Measurements from ENCODE around the gene PRKCQ. TPM values are rescaled to one million over a fixed set of nuclear protein-coding genes. Genes with fewer than 3 reads are reported as not detected.

Gene PRKCQ
- total RNA-seq, 4 donors from 2014 or later, result 1.4 to 2.8 TPM; not detected in 2

DNA sequence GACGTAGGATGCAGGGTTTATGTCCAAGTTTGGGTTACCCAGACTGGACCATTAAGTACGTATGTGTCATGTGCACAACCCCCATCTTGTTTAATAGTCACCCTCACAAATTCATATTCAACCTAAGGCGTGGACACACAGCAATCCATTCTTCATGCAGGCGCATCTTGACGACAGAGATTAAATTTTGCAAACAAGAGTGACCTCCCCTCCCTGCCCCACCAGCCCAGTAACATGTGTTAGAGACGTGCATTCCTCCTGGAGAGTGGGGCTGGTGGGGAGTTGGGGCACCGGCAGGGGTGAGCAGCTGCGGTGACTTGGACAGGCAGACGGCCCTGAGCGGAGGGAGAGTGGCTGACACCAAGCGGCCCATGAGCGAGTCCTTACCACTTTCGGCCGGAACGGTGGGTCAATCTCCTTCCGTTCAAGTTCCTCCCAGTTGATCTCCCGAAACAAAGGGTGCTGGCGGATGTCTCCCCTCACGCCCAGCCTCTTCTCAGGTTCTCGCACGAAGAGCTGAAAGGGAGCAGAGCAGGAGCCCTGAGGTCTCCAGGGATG, 149.6 kb downstream of the PRKCQ start:
- TF ChIP-seq POLR2A (IDR thresholded peaks at IDR 0.05), result no peak
- TF ChIP-seq, protein P1, sequence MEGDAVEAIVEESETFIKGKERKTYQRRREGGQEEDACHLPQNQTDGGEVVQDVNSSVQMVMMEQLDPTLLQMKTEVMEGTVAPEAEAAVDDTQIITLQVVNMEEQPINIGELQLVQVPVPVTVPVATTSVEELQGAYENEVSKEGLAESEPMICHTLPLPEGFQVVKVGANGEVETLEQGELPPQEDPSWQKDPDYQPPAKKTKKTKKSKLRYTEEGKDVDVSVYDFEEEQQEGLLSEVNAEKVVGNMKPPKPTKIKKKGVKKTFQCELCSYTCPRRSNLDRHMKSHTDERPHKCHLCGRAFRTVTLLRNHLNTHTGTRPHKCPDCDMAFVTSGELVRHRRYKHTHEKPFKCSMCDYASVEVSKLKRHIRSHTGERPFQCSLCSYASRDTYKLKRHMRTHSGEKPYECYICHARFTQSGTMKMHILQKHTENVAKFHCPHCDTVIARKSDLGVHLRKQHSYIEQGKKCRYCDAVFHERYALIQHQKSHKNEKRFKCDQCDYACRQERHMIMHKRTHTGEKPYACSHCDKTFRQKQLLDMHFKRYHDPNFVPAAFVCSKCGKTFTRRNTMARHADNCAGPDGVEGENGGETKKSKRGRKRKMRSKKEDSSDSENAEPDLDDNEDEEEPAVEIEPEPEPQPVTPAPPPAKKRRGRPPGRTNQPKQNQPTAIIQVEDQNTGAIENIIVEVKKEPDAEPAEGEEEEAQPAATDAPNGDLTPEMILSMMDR (IDR thresholded peaks at IDR 0.05), result no peak
- intact Hi-C loops (cut with DNase I; ENCODE audit: low total_unique reads), result no loop called here

DNA sequence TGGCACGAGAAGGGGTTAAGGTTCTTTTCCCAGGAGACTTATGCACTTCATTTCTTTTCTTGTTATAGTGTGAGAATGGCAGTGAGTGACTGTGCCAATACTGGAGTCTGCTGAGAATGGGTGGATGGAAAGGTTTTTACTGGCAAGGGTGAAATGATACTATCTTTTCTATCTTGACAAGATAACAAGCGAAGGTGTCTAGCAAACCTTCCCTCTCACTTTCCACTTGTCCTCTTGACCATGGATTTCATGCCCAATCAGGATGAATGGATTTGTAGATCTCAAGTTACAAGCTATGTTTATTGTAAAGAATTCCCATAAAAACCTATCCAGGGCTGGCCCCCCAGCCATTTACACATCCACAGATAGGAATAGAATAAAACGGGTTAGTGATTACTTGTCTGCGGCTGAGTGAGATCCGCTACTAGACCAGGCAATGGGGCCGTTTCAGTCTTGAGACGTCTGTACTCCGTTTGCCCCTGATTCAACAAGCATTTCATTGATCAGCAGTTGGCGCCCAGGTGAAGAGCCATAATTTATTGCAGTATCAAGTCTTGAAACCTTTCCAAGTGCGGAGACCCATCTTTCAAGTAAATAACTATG, 152.6 kb downstream of the PRKCQ start:
- no peaks in the 10 kb centered on the region for H3K36me3 ChIP-seq
- intact Hi-C loops (cut with DNase I; ENCODE audit: low total_unique reads), result no loop called here
- TF ChIP-seq POLR2A (IDR thresholded peaks at IDR 0.05), result no peak
- TF ChIP-seq, protein P1 (IDR thresholded peaks at IDR 0.05), result no peak
- H3K27ac ChIP-seq, result no peak overlapping the region
- H3K9me3 ChIP-seq, result no peaks in the 10 kb centered on the region
- no peak for DNase-seq
- no peak overlapping the region for H3K4me3 ChIP-seq
- H3K27me3 ChIP-seq, result no peaks in the 10 kb centered on the region
- no peaks in the 10 kb centered on the region for H3K4me1 ChIP-seq

More for the DNA sequence above, 149.6 kb downstream of the PRKCQ start:
- Histone ChIP-seq H3K4me1 (no peaks in the 10 kb centered on the region), H3K9me3 (no peaks in the 10 kb centered on the region), H3K27ac (no peak overlapping the region), H3K36me3 (no peaks in the 10 kb centered on the region), H3K4me3 (no peak overlapping the region), H3K27me3 (no peaks in the 10 kb centered on the region)
- DNase-seq, result no peak

DNA sequence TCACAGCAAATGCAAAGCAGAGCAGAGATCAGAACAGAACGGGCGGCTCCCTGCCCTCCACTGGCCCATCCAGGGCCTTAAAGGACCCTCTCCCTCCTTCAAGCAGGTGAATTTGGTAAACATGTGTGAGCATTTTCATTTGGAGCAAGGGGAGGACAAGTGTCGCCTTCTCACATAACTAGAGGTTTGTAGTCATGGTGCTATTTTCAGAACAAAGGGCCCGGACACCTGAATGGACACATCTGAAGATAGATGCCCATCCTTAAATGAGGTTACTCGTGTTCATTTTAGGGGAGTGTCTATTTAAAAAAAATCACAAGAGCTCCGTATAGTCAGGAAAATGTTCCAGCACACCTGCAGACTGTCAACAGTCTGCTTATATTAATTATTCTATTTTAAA, 153.8 kb downstream of the PRKCQ start:
- Histone ChIP-seq H3K27ac (no peak overlapping the region), H3K9me3 (no peaks in the 10 kb centered on the region), H3K27me3 (no peaks in the 10 kb centered on the region), H3K4me1 (no peaks in the 10 kb centered on the region), H3K36me3 (no peaks in the 10 kb centered on the region), H3K4me3 (no peak overlapping the region)
- no peak for DNase-seq
- intact Hi-C loops (cut with DNase I; ENCODE audit: low total_unique reads), result no loop called here
- no peak for TF ChIP-seq POLR2A (IDR thresholded peaks at IDR 0.05)
- TF ChIP-seq, protein P1 (IDR thresholded peaks at IDR 0.05), result no peak

DNA sequence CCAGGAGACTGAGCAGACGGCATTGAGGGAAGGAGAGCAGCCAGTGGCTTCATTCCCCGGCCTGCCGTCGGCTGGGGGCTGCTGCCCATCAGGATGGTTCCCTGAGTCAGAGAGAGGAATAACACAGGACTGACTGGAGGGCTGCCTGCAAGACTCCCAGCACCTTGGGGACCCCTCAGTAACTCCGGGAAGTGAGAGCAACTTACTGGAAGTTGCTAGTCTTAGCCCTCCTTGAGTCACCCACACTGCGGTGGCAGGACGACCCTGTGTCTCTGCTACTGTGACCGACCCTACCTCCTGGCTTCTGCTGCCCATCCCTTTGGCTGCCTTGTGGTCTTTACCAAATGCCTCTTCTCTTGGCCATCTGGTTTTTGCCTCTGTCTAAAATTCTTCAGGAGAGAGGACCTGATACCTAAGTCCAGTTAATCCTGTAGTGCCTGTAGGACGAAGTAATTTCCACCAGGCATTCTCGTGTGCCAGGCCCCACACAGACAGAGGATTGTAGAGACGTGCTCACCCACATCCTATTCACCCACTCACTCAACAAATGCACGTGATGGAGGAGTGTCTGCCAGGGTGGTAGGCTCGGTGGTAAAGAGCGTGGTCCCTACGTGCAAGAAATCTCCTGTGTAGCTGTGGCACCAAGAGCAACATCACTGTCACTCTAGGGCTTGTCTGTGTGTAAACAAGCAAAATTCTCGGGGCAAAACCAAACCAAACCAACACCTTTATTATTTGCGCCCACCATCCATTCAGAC, 156.5 kb downstream of the PRKCQ start:
- no peak for TF ChIP-seq POLR2A (IDR thresholded peaks at IDR 0.05)
- TF ChIP-seq, protein P1 (IDR thresholded peaks at IDR 0.05), result no peak
- Histone ChIP-seq H3K4me3 (no peak overlapping the region), H3K27me3 (no peaks in the 10 kb centered on the region), H3K36me3 (no peaks in the 10 kb centered on the region), H3K4me1 (no peaks in the 10 kb centered on the region), H3K9me3 (no peaks in the 10 kb centered on the region), H3K27ac (no peak overlapping the region)
- intact Hi-C loops (cut with DNase I; ENCODE audit: low total_unique reads), result no loop called here
- no peak for DNase-seq

DNA sequence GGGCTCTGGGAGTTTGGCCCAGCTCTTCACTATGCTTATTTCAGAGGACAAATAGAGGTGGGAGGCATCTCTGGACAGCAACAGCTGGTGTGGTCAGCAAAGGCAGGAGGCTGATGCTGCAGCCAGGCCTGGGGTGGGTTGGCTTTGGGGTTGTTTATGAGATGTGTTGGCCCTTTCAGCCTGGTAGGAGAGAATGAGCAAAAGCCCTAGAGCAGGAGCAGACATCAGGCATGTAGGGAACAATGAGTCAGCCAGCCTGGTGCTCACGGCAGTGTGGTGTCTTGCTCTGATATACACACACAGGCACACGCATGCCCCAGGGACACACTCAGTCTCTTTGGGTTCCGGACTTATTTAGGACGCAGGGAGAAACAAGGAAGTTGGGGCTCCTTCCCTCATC, 157.1 kb downstream of the PRKCQ start:
- intact Hi-C loops (cut with DNase I; ENCODE audit: low total_unique reads), result no loop called here
- TF ChIP-seq, protein P1 (IDR thresholded peaks at IDR 0.05), result no peak
- no peak for TF ChIP-seq POLR2A (IDR thresholded peaks at IDR 0.05)
- H3K4me1 ChIP-seq, result no peaks in the 10 kb centered on the region
- no peak overlapping the region for H3K4me3 ChIP-seq
- no peak for DNase-seq
- no peaks in the 10 kb centered on the region for H3K9me3 ChIP-seq
- H3K36me3 ChIP-seq, result no peaks in the 10 kb centered on the region
- H3K27me3 ChIP-seq, result no peaks in the 10 kb centered on the region
- no peak overlapping the region for H3K27ac ChIP-seq

Measured in uterus (tissue), 4 donors.